G401 (cell line): ENCODE data around the gene MTG1. TPM values are rescaled to one million over a fixed set of nuclear protein-coding genes. Genes with fewer than 3 reads are reported as not detected.

ENCODE experiments used
- DNase-seq: peaks from one replicate; pipeline ENCODE4 v3.0.0-alpha.2; 2015; ENCODE audit warnings: low spot score
- in situ Hi-C: cut with HindIII; loops from 2 replicates; pipeline ENCODE4 v1.10.0; 2016; ENCODE audit warnings: low sequenced_read_pairs, mixed read lengths
- total RNA-seq: library from RNA; depleted of rRNA; stranded (reverse); fragments of >200 nt; shearing (Covaris generic); gene quantifications from 2 replicates; pipeline ENCODE4 v1.2.3, GENCODE V29; 2014; rRNA removed

The MTG1 gene
- total RNA-seq, result 60.7 and 66.8 TPM in 2 replicates

- in situ Hi-C loops, result no loop called here
- peak; percentile 90 for DNase-seq
These were observed at the start of gene MTG1 for GRCh38 chr10:133394064-133394663. TSS of gene MTG1 (plus strand) at chr10:133394157. CDS start at chr10:133394221, 64 bp downstream.

- DNase-seq, result no peak
- in situ Hi-C loops, result no loop called here
These were observed 49.7 kb upstream of the MTG1 start for GRCh38 chr10:133344236-133344635.

GRCh38 chr10:133346413-133346812 lies 47.5 kb upstream of the MTG1 start:
- DNase-seq, result no peak
- in situ Hi-C loops, result no loop called here

GRCh38 chr10:133347710-133348517 lies 46.0 kb upstream of the MTG1 start:
- in situ Hi-C loops, result no loop called here
- no peak for DNase-seq

GRCh38 chr10:133349160-133349568 lies 44.8 kb upstream of the MTG1 start:
- DNase-seq, result no peak
- in situ Hi-C loops, result no loop called here

- in situ Hi-C loops, result no loop called here
- no peak for DNase-seq
These were observed 44.4 kb upstream of the MTG1 start for GRCh38 chr10:133349577-133350011.

- DNase-seq, result no peak
- in situ Hi-C loops, result no loop called here
These were observed 43.5 kb upstream of the MTG1 start for GRCh38 chr10:133350283-133350949.

- DNase-seq, result peak; percentile 46
- in situ Hi-C loops, result no loop called here
These were observed 43.0 kb upstream of the MTG1 start for GRCh38 chr10:133350950-133351329.

- in situ Hi-C loops, result no loop called here
- DNase-seq, result no peak
These were observed 42.3 kb upstream of the MTG1 start for GRCh38 chr10:133351408-133352318.

- DNase-seq, result peak; percentile 54
- in situ Hi-C loops, result no loop called here
These were observed 40.6 kb upstream of the MTG1 start for GRCh38 chr10:133353202-133353959.

- in situ Hi-C loops, result no loop called here
- DNase-seq, result no peak
These were observed 39.9 kb upstream of the MTG1 start for GRCh38 chr10:133353988-133354605.

GRCh38 chr10:133354672-133355240 lies 39.2 kb upstream of the MTG1 start:
- DNase-seq, result no peak
- in situ Hi-C loops, result no loop called here

- no peak for DNase-seq
- in situ Hi-C loops, result no loop called here
These were observed 38.7 kb upstream of the MTG1 start for GRCh38 chr10:133355266-133355665.

- no peak for DNase-seq
- in situ Hi-C loops, result no loop called here
These were observed 38.0 kb upstream of the MTG1 start for GRCh38 chr10:133355991-133356390.

GRCh38 chr10:133356549-133357284 lies 37.2 kb upstream of the MTG1 start:
- no peak for DNase-seq
- in situ Hi-C loops, result no loop called here

GRCh38 chr10:133357285-133358161 lies 36.4 kb upstream of the MTG1 start, which contains the start of gene FUOM:
TSS of gene FUOM (minus strand) at chr10:133358019. CDS start at chr10:133358007, 12 bp downstream.
- no peak for DNase-seq
- in situ Hi-C loops, result no loop called here
